IPS DF 6.9 (cell line): ENCODE results near the gene PTPRN2.

Experiments used
- DNase-seq: peaks from one replicate; pipeline ENCODE4 v3.0.0-alpha.2; 2013; ENCODE audit warnings: low read depth, low spot score
- H3K27ac ChIP-seq: one replicate; pipeline ENCODE4 v1.5.1; 2013; ENCODE audit warnings: low read length, control low read depth
- H3K27me3 ChIP-seq: 2 replicates; pipeline ENCODE4 v1.6.1; 2013; ENCODE audit warnings: mild to moderate bottlenecking, low read length; ENCODE audit not compliant: control insufficient read depth, insufficient read depth
- H3K36me3 ChIP-seq: 2 replicates; pipeline ENCODE4 v1.6.1; 2013; ENCODE audit warnings: low read length; ENCODE audit not compliant: control insufficient read depth, insufficient read depth
- H3K4me1 ChIP-seq: 2 replicates; pipeline ENCODE4 v1.6.1; 2013; ENCODE audit warnings: low read length; ENCODE audit not compliant: control insufficient read depth, insufficient read depth
- H3K4me3 ChIP-seq: 2 replicates; pipeline ENCODE4 v1.5.1; 2013; ENCODE audit warnings: mild to moderate bottlenecking, low read length
- H3K9me3 ChIP-seq: 2 replicates; pipeline ENCODE4 v1.6.1; 2013; ENCODE audit warnings: low read length, inconsistent platforms; ENCODE audit not compliant: control insufficient read depth, insufficient read depth
- WGBS: extraction: QIAGEN DNeasy Blood & Tissue Kit; methylation state at CpG from one replicate; pipeline ENCODE4 v1.1.7; 2013; ENCODE audit warnings: mixed read lengths, missing lambda C conversion rate; ENCODE audit not compliant: insufficient read length, insufficient coverage; 5-methylcytosine and 5-hydroxymethylcytosine counted together

PTPRN2 gene

GRCh38 chr7:158556721-158557440 lies 30.7 kb downstream of the PTPRN2 start:
- Histone ChIP-seq H3K9me3 (peaks cover 35% of the 10 kb centered on the region), H3K27me3 (no peaks in the 10 kb centered on the region), H3K4me1 (no peaks in the 10 kb centered on the region), H3K27ac (no peak overlapping the region), H3K36me3 (no peaks in the 10 kb centered on the region; the same call in 1 of the 2 replicates), H3K4me3 (no peak overlapping the region)
- DNase-seq = no peak
- WGBS = no CpG with 5 or more reads among the region's 69 CpGs

- H3K27me3 ChIP-seq = no peaks in the 10 kb centered on the region
- H3K36me3 ChIP-seq = no peaks in the 10 kb centered on the region; the same call in 1 of the 2 replicates
- peaks cover 32% of the 10 kb centered on the region for H3K9me3 ChIP-seq
- WGBS = no CpG with 5 or more reads among the region's 18 CpGs
- no peak overlapping the region for H3K4me3 ChIP-seq
- no peak overlapping the region for H3K27ac ChIP-seq
- DNase-seq = no peak
- H3K4me1 ChIP-seq = no peaks in the 10 kb centered on the region
Measured at GRCh38 chr7:158555034-158555520, 32.5 kb downstream of the PTPRN2 start.

DNA sequence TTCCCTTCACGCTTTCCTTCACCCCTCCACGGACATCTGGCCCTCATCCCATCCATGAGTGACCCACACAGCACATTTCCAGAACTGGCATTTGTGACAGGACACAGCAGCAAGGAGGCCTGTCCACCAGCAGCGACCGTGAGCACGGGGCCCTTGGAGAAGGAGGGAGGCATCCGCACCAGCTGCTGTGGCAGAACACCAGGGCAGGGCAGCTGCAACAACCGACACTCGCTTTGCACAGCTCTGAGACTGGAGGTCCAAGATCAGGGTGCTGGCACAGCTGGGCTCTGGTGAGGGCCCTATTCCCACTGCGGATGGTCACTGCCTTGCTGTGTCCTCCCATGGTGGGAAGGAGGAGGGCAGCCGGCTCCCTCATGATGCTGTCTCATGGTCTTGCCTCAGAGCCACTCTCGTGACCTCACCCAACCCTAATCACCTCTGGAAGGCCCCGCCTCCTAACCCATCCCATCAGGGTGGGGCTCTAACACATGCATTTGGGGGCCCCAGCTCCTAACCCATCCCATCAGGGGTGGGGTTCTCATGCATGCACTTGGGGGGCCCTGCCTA lies 36.7 kb downstream of the PTPRN2 start:
- no peaks in the 10 kb centered on the region for H3K27me3 ChIP-seq
- H3K4me1 ChIP-seq = no peaks in the 10 kb centered on the region
- no CpG with 5 or more reads among the region's 12 CpGs for WGBS
- no peak overlapping the region; the same call in 1 of the 2 replicates for H3K4me3 ChIP-seq
- DNase-seq = no peak
- H3K9me3 ChIP-seq = peaks cover 35% of the 10 kb centered on the region
- H3K36me3 ChIP-seq = no peaks in the 10 kb centered on the region; the same call in 1 of the 2 replicates
- H3K27ac ChIP-seq = no peak overlapping the region

DNA sequence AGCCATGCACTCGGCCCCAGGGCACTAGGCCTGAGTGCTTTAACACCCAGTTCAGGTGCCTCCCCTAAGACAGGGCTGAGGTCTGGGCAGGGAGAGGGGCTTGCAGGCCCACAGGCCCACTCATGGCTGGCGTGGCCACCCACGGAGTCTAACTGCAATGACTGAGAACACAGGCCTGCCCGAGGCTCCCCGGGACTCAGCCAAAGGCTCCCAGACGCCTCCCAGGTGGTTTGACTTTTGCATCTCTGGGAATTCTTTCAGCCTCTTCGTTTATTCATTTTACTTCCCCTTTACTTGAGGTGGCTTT lies 37.3 kb downstream of the PTPRN2 start:
- no peaks in the 10 kb centered on the region for H3K27me3 ChIP-seq
- H3K27ac ChIP-seq = no peak overlapping the region

GRCh38 chr7:158549616-158550393 lies 37.8 kb downstream of the PTPRN2 start:
- Histone ChIP-seq H3K27ac (no peak overlapping the region), H3K4me3 (no peak overlapping the region), H3K36me3 (no peaks in the 10 kb centered on the region), H3K27me3 (no peaks in the 10 kb centered on the region), H3K9me3 (peaks cover 34% of the 10 kb centered on the region), H3K4me1 (no peaks in the 10 kb centered on the region)
- no CpG with 5 or more reads among the region's 36 CpGs for WGBS
- no peak for DNase-seq

More for the DNA sequence above, 37.3 kb downstream of the PTPRN2 start:
- H3K9me3 ChIP-seq = peaks cover 34% of the 10 kb centered on the region
- H3K4me1 ChIP-seq = no peaks in the 10 kb centered on the region
- H3K36me3 ChIP-seq = no peaks in the 10 kb centered on the region; the same call in 1 of the 2 replicates
- no peak overlapping the region for H3K4me3 ChIP-seq
- no peak for DNase-seq
- WGBS = no CpG with 5 or more reads among the region's 7 CpGs

DNA sequence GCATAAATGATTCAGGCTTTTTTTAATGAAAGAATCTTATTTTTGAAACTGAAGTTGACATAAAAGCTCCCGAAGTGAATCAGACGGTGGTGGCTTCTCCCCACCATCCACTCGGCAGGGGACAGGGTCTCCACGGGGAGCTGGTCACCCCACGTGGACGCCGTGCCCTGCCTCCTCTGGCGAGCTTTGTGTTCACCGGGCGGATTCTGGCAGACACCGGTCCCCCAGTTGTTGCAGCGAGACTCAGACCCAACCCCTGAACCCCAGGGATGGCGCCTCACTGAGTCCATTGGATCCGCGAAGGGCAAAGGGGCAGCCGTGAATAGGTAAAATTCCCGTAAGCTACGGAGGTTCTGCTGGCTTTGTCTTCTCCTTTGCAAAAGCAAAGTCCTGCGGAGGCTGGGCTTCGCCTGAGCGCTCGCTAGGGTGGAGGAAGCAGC lies 38.4 kb downstream of the PTPRN2 start:
- Histone ChIP-seq H3K9me3 (peaks cover 37% of the 10 kb centered on the region), H3K36me3 (no peaks in the 10 kb centered on the region), H3K27me3 (no peaks in the 10 kb centered on the region), H3K4me1 (no peaks in the 10 kb centered on the region), H3K4me3 (no peak overlapping the region), H3K27ac (no peak overlapping the region)
- WGBS = no CpG with 5 or more reads among the region's 22 CpGs
- DNase-seq = no peak

DNA sequence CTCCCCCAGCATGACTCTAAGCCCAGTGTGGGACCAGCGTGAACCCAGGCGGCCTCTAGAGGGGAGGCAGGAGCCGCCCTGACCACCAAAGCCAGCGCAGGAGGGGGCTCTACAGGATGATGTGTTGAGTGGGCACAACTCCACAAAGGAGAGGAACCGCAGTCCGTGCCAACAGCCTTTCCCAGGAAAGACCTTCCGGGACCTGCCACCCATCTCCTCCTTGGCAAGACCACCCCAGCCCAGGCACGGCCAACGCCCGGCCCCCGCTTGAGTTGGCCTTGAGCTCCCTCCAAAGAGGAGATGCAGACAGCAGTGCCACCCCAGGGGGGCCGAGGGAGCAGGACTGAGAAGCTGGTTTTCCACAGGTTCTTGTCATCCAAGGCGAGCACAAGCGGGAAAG lies 38.9 kb downstream of the PTPRN2 start:
- H3K4me1 ChIP-seq = no peaks in the 10 kb centered on the region
- WGBS = no CpG with 5 or more reads among the region's 14 CpGs
- H3K27ac ChIP-seq = no peak overlapping the region
- no peak overlapping the region for H3K4me3 ChIP-seq
- H3K36me3 ChIP-seq = no peaks in the 10 kb centered on the region
- H3K9me3 ChIP-seq = peaks cover 36% of the 10 kb centered on the region
- no peak for DNase-seq
- H3K27me3 ChIP-seq = no peaks in the 10 kb centered on the region

- no peaks in the 10 kb centered on the region for H3K4me1 ChIP-seq
- H3K4me3 ChIP-seq = no peak overlapping the region
- no peak overlapping the region for H3K27ac ChIP-seq
- peaks cover 33% of the 10 kb centered on the region for H3K9me3 ChIP-seq
- no CpG with 5 or more reads among the region's 9 CpGs for WGBS
- DNase-seq = no peak
- no peaks in the 10 kb centered on the region for H3K36me3 ChIP-seq
- H3K27me3 ChIP-seq = no peaks in the 10 kb centered on the region
Measured at GRCh38 chr7:158547817-158548216, 39.8 kb downstream of the PTPRN2 start.

GRCh38 chr7:158546626-158547025 lies 41.0 kb downstream of the PTPRN2 start:
- H3K27me3 ChIP-seq = no peaks in the 10 kb centered on the region
- H3K27ac ChIP-seq = no peak overlapping the region
- peaks cover 36% of the 10 kb centered on the region for H3K9me3 ChIP-seq
- no peaks in the 10 kb centered on the region for H3K36me3 ChIP-seq
- no peak overlapping the region for H3K4me3 ChIP-seq
- H3K4me1 ChIP-seq = no peaks in the 10 kb centered on the region
- no peak for DNase-seq
- no CpG with 5 or more reads among the region's 11 CpGs for WGBS

DNA sequence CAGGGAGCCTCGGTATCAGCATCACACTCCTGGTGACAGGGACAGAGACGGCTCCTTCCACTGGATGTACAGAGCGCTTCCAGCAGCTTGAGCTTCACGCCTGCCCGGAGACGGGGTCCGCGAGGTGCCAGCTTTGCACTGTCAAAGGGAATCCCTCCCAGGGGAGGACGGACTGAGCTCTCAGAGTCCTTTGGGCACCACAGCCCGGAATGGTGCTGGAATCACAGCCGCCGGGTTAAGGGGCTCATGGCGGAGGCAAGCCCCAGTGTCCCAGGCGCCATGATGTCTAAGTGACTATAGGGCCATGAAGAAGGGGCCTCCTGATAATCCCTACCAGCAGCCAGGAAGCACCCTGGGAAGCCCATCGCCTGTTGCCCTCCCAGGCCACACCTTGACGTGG lies 41.4 kb downstream of the PTPRN2 start:
- peaks cover 39% of the 10 kb centered on the region for H3K9me3 ChIP-seq
- H3K4me1 ChIP-seq = no peaks in the 10 kb centered on the region
- no peak overlapping the region for H3K4me3 ChIP-seq
- no CpG with 5 or more reads among the region's 16 CpGs for WGBS
- no peak overlapping the region for H3K27ac ChIP-seq
- H3K36me3 ChIP-seq = no peaks in the 10 kb centered on the region
- no peak for DNase-seq
- H3K27me3 ChIP-seq = no peaks in the 10 kb centered on the region
